ENCODE measurements around the gene FSTL4. TPM values are rescaled to one million over a fixed set of nuclear protein-coding genes. Genes with fewer than 3 reads are reported as not detected.
A peak's percentile ranks its signal among the peaks of the same experiment; 100 is the strongest.

The FSTL4 gene
- total and polyA plus RNA-seq, 2 experiments from 2014 or later = 0.47 to 0.74 TPM

DNA sequence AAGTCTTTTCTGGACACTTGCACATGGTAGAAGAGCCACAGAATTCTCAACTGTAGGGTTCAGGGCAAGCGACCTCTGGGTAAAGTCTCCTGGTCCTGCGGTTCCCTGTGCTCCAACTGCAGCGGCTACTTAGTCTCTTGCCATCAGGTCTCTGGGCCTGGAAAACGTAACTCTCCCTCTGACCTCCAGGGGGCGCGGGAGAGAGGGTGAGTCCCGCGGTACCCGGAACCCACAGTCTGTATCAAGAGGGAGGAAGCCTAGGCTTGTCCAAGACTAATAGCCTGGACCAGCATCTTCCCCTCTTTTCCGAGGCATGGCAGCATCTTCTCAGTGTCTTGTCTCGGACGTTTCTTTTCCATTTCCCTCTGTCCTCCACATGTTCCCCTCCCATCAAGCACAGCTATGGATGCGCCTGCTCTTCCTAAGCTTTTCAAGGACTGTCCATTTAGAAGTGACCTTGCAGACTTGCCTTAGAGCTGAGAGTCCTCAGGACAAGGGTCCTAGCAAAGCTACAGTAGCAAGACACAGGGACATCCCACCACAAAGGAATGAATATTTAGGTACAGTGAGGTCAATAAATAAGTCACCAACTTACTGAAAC, 59.3 kb downstream of the FSTL4 start:
- peaks cover 3% of the 10 kb centered on the region for H3K9me2 ChIP-seq (replicated peaks; ENCODE audit: insufficient read depth)
- WGBS (ENCODE audit: low lambda C conversion rate, missing lambda C conversion rate) = 30% methylated on average over 13 of the region's 13 CpGs
- H3K4me1 ChIP-seq (ENCODE audit: insufficient read depth) = no peaks in the 10 kb centered on the region
- TF ChIP-seq EZH2 (IDR thresholded peaks at IDR 0.05; ENCODE audit: borderline replicate concordance) = no peak
- TF ChIP-seq, protein P1, sequence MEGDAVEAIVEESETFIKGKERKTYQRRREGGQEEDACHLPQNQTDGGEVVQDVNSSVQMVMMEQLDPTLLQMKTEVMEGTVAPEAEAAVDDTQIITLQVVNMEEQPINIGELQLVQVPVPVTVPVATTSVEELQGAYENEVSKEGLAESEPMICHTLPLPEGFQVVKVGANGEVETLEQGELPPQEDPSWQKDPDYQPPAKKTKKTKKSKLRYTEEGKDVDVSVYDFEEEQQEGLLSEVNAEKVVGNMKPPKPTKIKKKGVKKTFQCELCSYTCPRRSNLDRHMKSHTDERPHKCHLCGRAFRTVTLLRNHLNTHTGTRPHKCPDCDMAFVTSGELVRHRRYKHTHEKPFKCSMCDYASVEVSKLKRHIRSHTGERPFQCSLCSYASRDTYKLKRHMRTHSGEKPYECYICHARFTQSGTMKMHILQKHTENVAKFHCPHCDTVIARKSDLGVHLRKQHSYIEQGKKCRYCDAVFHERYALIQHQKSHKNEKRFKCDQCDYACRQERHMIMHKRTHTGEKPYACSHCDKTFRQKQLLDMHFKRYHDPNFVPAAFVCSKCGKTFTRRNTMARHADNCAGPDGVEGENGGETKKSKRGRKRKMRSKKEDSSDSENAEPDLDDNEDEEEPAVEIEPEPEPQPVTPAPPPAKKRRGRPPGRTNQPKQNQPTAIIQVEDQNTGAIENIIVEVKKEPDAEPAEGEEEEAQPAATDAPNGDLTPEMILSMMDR (IDR thresholded peaks at IDR 0.05; ENCODE audit: poor library complexity) = peak; percentile 54
- no peak for TF ChIP-seq EZH2phosphoT487 (IDR thresholded peaks at IDR 0.05; ENCODE audit: low read depth, severe bottlenecking, unreplicated experiment)
- peak; percentile 73 for DNase-seq (ENCODE audit: low spot score)
- peaks cover 10% of the 10 kb centered on the region for H3K27me3 ChIP-seq
- no peak overlapping the region for H3K4me3 ChIP-seq
- H3K79me2 ChIP-seq = no peaks in the 10 kb centered on the region
- no peak overlapping the region for H3K27ac ChIP-seq
- H4K20me1 ChIP-seq (ENCODE audit: insufficient read depth, poor library complexity, severe bottlenecking) = no peaks in the 10 kb centered on the region
- H3K9me3 ChIP-seq (ENCODE audit: low read depth) = no peaks in the 10 kb centered on the region
- H2AFZ ChIP-seq = no peak overlapping the region
- H3K4me2 ChIP-seq = no peak overlapping the region
- no peaks in the 10 kb centered on the region for H3K36me3 ChIP-seq (replicated peaks; ENCODE audit: insufficient read depth, low read depth)

DNA sequence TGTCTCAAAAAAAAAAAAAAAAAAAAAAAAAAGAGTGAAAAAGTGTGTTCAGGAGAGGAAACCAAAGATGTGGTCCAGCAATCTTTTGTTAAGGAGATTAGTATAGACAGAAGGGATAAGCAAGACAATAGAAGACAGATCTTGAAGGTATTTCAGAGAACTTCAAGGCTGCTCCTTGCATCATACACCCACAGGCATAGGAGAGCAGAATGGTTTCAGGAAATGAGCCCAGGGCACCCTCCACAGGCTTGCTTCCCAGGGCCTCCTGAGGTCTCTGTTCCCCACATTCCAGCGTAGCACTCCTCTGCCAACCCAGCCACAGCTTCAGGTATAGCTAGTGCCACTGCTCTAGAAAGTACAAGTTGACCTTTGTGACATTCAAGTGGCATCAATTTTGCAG, 65.8 kb downstream of the FSTL4 start:
- no peak overlapping the region for H3K4me2 ChIP-seq
- H3K27ac ChIP-seq = no peak overlapping the region
- no peaks in the 10 kb centered on the region for H3K79me2 ChIP-seq
- no peak for DNase-seq (ENCODE audit: low spot score)
- no peaks in the 10 kb centered on the region for H4K20me1 ChIP-seq (ENCODE audit: insufficient read depth, poor library complexity, severe bottlenecking)
- H3K9me2 ChIP-seq (replicated peaks; ENCODE audit: insufficient read depth) = no peaks in the 10 kb centered on the region
- H3K4me1 ChIP-seq (ENCODE audit: insufficient read depth) = no peaks in the 10 kb centered on the region
- WGBS (ENCODE audit: low lambda C conversion rate, missing lambda C conversion rate) = 73% methylated on average over 1 of the region's 1 CpG
- H3K4me3 ChIP-seq = no peak overlapping the region
- TF ChIP-seq, protein P1 (IDR thresholded peaks at IDR 0.05; ENCODE audit: poor library complexity) = no peak
- TF ChIP-seq EZH2phosphoT487 (IDR thresholded peaks at IDR 0.05; ENCODE audit: low read depth, severe bottlenecking, unreplicated experiment) = no peak
- no peak for TF ChIP-seq EZH2 (IDR thresholded peaks at IDR 0.05; ENCODE audit: borderline replicate concordance)
- H3K27me3 ChIP-seq = peaks cover 7% of the 10 kb centered on the region
- H3K9me3 ChIP-seq (ENCODE audit: low read depth) = no peaks in the 10 kb centered on the region
- no peak overlapping the region for H2AFZ ChIP-seq
- H3K36me3 ChIP-seq (replicated peaks; ENCODE audit: insufficient read depth, low read depth) = no peaks in the 10 kb centered on the region

DNA sequence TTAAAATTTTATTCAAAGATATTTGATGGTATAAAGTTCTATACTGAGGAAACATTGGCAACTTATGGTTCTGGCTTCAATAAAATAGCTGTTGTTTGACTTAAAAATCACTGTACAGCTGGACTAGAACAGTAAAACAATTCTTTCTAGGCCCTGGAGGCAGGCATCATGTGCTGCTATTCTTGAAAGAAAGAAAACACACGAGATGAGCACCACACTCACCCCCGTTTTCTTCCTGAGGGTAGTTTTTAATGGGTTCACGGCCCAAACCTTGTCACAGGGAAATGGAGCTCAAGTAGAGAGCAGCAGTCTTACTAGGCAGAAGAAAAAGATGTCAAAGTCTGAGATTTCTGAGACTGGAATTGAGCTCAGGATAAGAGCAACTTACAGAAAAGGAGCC, 68.0 kb downstream of the FSTL4 start:
- Histone ChIP-seq H3K4me3 (no peak overlapping the region), H3K79me2 (no peaks in the 10 kb centered on the region), H4K20me1 (ENCODE audit: insufficient read depth, poor library complexity, severe bottlenecking) (no peaks in the 10 kb centered on the region), H2AFZ (no peak overlapping the region), H3K4me2 (no peak overlapping the region), H3K4me1 (ENCODE audit: insufficient read depth) (no peaks in the 10 kb centered on the region), H3K27me3 (peaks cover 6% of the 10 kb centered on the region), H3K27ac (no peak overlapping the region), H3K9me2 (replicated peaks; ENCODE audit: insufficient read depth) (no peaks in the 10 kb centered on the region), H3K36me3 (replicated peaks; ENCODE audit: insufficient read depth, low read depth) (no peaks in the 10 kb centered on the region), H3K9me3 (ENCODE audit: low read depth) (no peaks in the 10 kb centered on the region)
- WGBS (ENCODE audit: low lambda C conversion rate, missing lambda C conversion rate) = 60% methylated on average over 3 of the region's 3 CpGs
- TF ChIP-seq EZH2phosphoT487 (IDR thresholded peaks at IDR 0.05; ENCODE audit: low read depth, severe bottlenecking, unreplicated experiment) (no peak), EZH2 (IDR thresholded peaks at IDR 0.05; ENCODE audit: borderline replicate concordance) (no peak)
- TF ChIP-seq, protein P1 (IDR thresholded peaks at IDR 0.05; ENCODE audit: poor library complexity) = no peak
- DNase-seq (ENCODE audit: low spot score) = no peak
